NCI-H82 treated with DMSO at 0.1 percent for 48 hours (cell line): Measurements from ENCODE around the gene SERPINA9.
"Not testable (repeated sequence)": the region's sequence is repeated elsewhere in the genome, so short reads cannot be mapped to it uniquely, and the experiment has no call there.

Experiments
- DNase-seq: peaks from one replicate; lab custom pipeline; 2025; ENCODE audit not compliant: unreplicated experiment; lab: John Stamatoyannopoulos, UW

The SERPINA9 gene, protein sequence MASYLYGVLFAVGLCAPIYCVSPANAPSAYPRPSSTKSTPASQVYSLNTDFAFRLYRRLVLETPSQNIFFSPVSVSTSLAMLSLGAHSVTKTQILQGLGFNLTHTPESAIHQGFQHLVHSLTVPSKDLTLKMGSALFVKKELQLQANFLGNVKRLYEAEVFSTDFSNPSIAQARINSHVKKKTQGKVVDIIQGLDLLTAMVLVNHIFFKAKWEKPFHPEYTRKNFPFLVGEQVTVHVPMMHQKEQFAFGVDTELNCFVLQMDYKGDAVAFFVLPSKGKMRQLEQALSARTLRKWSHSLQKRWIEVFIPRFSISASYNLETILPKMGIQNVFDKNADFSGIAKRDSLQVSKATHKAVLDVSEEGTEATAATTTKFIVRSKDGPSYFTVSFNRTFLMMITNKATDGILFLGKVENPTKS

DNA sequence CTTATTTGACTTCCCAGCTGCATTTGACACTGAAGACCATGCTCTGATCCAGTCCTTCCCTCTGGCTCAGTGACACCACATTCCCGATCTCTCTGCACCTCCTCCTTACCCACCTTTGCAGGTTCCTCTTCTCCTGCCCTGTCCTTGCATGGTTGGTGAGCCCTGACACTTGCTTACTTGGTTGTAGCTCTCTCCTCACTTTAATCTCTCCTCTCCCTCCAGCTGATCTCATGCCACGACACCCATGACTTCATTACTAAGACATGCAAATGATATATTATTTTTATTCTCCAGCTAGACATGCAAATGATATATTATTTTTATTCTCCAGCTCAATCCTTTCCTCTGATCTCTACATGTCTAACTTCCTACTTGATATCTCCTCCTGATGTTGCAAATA, at the start of gene SERPINA9:
Gene SERPINA9 (minus strand): TSS at position 175 of the 400 bp plus-strand sequence. CDS start 6,357 bp downstream, outside the sequence.
- DNase-seq = no peak

DNA sequence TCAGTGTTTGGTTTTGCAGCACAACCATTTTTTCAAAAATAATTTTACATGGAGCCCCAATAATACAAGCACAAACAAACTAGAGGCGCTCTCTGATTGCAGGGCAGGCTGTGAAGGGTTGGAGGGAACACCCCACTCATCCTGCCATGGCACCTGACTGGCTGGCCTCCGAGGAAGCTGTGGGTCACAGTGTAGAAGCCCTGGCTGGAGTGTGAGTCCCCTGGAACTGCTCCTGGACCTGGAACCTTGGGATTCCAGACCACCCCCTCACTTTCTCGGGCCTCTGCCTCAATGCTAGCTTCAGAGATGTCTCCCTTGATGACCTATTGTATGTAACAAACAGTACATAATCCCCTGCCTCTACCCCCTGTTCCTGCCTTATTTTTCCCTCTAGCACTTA, 48.1 kb upstream of the SERPINA9 start:
- no peak for DNase-seq

DNA sequence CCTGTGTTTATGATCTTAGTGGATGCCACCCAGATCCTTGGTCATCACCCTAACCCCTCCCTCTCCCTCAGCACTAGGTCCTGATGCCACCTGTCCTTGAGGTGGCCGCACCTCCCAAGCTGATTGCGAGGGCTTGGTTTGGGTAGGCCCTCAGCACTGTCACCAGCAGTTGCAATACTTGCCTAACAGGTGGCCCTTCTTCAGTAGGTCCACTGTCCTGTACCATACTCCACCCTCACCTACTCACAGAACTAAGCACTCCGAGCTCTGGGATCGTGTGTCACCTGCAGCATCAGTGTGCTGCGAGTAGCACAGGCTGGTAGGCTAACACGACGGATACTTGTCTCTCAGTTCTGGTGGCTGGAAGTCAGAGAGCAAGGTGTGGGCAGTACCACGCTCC, 47.3 kb upstream of the SERPINA9 start:
- DNase-seq = no peak

DNA sequence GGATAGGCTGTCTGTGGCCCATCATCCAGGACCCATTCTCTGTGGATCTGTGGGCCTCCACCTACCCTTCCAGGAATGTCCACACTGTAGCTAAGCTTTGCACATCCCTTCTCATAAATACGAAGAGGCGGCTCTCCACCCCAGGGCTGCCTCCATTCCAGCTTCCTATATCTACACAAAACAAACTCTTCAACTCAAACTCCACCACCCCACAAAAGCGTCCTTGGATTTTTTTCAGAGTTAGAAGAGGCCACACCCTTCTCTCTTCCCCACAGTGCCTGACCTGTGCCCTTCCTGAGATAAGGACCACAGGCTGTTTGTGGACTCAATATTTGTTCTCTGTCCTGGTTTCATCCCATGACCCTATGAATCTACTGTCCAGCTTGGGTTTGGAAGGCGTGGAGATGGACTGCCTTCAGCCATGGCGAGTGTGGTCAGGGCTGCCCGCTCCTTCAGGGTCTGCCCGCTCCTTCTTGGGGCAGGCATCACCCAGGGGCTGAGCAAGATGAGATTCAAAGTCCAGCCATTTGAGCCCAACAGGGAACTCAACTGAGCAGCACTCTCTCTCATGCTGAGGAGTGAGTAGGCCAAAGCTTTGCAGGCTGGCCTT, 46.2 kb upstream of the SERPINA9 start:
- no peak for DNase-seq

DNA sequence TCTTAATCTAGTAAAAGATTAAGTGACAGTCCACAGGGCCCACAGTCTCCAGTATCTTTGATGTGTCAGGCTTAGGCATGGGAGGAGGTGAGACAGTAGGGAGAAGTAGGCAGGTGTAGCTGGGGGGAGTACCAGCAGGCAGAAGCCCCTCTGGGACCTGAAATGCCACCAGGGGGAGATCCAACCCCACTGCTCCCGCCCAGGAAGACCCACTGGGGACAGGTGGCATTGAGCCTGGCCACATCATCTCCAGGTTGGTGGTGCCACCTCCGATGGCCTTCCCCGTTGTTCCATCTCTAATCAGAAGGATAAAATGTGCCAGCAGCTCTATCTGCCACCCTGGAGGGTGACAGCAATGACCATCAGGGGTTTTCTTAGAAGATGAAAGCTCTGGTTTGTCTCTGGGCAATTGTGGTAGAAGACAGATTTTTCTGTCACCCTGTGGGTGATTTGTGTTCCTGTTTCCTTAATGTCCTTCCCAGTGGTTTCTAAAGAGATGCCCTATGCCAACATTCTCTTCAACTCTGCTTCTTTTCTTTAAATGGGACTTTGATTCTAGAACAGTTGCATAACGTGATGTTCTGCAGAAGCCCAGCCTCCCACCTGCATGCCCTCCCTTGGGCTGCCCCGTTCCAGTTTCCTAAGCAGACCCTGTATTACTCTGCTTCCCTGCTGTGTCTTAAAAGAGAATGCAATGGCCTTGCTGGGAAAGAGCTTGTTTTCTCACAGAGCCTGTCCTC, 45.5 kb upstream of the SERPINA9 start:
- no peak for DNase-seq

DNA sequence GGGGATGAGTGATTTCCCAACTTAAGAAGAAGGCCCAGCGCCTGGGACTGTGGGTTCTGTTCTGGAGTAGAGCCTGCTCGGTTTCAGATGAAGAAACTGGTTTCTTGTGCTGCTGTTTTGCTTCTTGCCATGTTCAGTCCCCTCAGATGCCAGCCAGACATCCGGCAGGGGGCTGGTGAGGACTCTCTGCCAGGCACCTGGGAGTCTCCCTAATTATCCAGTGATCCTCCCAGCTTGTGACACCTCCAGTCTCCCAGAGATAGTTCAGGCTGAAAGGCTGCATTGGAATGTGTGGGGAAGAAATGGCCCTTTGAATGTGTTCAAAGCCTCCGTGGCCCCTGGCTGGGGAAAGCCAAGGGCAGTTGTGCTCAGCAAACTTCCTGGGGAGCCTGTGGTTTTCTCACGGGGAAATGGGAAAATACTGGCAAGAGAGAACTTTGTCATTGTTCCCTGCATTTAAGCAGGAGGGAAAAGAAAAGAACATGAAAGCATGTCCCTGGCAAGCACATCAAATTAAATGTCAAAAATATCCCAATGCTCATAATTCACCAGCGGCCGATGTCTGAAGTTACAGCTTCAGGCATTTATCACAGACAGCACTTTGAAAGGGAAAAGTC, 41.8 kb upstream of the SERPINA9 start:
- no peak for DNase-seq

DNA sequence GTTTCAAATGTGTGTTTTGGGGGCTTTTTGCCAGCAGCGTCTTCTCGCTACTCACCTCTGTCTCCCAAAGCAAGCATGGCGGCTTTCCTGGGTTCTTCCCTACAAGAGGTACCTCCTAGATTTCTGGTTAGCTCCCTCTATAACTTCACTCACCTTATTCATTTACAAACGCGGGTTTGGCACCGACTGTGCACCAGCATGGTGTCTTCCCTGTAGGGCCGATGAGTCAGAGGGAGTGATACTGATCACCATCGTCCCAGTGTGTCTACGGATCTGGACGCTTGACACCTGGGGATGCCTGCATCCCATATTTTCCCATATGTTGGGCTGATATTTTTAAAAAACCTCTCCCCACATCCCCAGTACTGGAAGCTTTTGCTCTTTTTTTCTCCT, 41.2 kb upstream of the SERPINA9 start:
- DNase-seq = no peak

DNA sequence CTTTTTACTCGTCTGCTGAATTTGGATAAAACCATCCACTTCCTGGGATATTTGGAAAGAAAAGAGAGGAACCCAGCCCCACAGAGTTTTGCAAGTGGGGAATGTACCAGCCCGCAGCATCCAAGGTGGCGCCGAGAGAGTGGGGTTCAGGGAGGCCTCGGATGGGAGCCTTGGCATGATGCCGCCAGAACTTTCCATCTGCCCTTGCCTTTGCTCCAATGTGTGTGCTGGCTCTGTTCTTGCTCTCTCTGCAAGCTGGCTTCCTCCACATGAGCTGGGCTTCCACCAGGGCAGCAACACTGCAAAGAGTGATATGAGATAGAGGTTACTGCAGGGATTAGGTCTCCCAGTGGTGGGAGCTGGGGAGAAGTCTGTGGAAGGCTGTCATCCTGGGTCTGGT, 39.9 kb upstream of the SERPINA9 start:
- DNase-seq = no peak

DNA sequence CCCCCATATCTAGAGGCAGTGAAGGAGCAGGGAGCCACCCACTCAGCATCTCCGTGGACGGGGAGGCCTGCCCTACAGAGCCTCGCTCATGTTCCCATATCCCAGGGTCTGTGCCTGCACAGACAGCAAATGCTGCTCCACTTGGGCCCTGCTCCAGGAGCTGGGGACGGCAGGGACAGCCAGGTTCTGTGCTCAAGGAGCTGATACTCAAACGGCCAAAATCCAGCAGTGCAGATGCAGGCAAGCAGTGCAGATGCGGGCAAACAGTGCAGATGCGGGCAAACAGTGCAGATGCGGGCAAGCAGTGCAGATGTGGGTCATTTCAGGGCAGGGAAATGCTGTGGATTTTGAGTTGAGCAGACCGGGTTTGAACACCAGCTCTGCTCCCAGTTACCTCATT, 39.4 kb upstream of the SERPINA9 start:
- DNase-seq = no peak

DNA sequence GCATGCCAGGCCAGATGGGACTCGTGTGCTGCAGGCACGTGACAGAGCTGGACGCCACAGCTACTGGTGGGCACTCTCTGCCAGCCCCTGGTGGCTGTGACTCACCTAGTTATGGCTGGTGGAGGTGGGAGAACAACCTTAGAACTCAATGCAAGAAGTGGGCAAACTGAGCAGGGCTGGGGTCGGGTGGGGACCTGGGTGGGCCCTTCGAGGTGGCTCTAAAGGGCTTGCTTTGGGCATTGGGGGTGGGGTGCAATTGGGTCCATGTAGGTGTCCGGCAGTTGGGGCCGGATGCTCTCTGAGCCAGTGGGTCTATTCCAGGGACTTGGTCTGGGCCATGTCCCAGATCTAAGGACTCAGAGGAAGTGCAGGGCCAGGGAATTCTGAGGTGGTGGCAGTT, 38.4 kb upstream of the SERPINA9 start:
- no peak for DNase-seq

DNA sequence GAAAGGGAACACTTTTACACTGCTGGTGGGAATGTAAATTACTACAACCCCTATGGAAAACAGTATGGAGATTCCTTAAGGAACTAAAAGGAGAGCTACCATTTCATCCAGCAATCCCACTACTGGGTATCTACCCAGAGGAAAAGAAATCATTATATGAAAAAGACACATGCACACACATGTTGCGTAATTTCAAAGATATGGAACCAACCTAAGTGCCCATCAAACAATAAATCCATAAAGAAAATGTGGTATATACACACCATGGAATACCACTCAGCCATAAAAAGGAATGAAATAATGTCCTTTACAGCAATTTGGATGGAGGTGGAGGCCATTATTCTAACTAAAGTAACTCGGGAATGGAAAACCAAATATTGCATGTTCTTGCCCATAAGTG, 34.5 kb upstream of the SERPINA9 start:
- not testable (repeated sequence) for DNase-seq

DNA sequence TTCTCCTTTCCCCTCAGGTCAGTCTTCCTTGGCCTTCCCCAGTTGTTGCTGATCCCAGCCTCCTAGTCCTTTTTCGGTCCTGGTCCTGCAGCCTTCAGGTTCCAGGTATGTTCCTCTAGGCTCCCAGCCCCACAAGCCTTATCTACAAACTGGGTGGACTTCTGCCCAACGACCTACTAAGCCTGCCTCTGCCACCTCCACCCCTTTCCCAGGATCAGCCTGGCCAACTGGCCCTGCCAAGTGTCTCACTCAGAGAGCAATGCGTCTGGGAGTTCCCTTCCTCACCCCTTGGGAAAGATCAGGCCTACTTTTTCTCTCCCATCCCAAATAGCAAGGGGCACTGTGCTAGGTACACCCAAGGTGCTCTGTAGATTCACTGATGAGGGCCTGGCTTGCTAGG, 33.4 kb upstream of the SERPINA9 start, which contains the start of gene SERPINA12:
Gene SERPINA12 (minus strand): TSS at position 114 of the 400 bp plus-strand sequence. CDS start 11,072 bp downstream, outside the sequence.
- no peak for DNase-seq

DNA sequence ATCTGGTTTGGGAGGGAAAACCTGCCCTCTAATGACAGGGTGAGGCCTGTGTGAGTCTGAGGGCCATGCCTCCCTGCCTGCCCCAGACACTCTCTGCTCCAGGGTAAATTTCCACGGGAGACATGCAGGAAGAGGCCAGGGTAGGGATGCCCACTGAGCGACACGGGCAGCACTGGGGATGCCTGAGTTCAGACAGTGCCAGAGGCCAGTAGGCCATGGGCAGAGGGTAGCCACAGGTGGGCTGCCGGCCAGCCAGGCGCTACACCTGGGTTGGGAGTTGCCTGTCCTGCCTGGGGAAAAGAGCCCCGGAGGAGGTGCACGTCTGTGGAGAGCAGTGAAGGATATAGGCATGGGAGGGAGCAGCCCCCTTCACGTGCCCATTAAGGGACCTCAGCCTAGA, 29.6 kb upstream of the SERPINA9 start:
- no peak for DNase-seq

DNA sequence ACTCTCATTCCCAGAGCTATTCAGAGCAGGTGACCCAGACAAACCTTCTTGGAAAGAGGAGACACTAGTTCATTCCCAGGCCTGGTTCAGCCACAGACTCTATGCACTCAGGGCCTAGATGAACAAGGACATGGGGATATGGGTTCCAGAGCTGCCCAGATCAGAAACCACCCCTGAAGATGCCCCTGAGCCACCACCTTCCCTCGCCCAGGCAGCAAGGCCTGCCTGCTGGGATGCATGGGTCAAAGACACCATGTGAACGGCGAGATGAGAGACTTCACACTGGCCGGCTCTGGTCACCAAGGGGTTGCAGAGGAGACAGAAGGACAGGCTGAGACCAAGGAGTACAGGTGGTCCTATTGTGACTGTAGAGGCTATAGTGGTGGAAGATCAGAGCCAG, 29.2 kb upstream of the SERPINA9 start:
- DNase-seq = no peak

DNA sequence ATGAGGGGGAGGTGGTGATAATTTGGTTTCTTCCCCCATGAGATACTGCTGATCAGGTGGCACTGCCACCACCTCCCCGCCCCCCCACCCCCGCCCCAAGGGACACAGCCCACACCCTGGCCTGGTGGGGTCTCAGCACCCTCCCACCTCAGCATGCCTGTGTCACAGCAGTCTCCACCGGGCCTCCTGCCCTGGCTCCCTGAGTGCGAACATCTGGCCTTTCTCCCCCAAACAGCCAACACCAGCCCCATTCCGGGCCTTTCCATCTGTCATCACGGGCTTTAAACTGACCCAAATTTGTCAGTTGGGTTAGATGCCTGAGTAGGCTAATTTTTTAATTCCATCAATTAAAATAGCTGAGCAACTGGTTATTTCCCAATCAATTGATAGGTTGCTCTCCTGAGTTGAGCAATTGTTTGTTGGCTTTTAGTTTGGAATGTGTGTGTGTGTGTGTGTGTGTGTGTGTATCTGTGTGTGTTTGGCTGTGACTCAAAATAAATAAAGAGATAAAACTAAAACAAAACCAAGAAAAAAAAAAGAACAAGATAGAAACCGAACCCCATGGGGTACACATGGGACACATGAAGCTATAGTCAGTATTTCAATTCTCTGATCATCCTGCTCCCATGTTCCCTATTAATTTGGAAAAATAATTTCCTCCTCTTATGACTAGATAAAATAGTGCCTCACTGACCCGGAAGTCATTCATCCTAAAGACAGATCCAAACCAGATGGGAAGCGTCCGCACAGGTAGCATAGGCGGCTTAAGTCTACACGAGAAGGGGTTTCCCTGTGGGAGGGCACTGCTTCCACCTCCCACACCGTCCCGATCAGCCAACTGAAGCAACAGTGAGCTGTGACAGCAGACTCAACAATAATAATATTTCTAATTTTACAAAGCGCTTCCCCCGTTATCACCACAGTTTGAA, 25.9 kb upstream of the SERPINA9 start:
- no peak for DNase-seq

DNA sequence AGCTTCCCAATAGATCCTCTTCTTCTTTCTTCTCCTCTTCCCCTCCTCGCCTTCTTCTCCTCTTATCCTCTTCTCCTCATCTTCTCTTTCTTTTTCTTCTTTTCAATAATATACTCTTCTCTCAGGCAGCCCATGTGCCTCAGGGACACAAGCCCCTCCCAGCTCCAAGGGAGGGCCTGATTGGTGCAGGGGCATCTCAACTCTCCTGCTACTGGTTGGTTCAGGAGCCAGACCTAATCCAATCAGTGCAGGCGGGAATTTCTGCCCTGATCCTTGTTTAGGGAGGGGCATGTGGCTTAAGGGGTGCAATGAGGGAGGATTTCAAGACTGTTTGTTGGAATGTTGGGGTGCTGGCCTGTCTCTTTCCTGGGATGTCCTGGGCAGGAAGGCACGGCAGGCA, 24.3 kb upstream of the SERPINA9 start:
- no peak for DNase-seq

DNA sequence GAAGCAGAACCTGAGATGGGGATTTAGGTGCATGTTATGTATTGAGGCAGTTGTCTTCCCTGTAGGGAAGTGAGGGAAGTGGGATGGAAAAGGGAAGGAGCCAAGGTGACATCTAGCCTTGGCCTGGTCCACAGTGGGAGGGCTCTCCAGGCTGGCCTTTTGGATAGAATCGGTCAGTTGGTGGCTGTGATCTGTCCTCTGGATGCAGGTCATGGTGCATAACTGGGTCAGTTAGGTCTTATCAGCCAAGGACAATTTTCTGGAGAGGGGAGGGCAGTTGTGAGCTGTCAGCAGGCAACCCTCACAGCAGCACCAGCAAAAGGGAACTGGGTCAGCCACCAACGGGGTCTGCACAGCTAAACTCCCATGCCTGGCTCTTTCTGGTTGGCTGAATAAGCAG, 23.7 kb upstream of the SERPINA9 start:
- DNase-seq = no peak

DNA sequence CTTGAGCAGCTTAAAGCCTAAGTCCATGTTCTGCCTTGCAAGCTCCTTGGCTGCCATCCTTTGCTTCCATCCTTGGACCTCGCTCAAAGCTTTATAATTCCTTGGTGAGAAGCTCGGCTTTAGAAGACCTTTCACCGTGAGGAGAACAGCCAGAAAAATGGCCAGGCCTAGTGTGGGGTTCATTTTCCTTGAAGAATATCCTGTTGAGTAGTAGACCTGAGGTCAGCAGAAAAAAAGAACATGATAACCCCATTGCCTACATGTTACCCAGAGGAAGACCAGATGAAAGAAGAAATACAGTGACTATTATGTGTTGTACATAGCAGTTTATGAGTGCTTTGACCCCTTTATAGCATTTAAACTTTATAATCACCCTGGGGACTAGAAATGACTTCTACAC, 22.2 kb upstream of the SERPINA9 start:
- no peak for DNase-seq

DNA sequence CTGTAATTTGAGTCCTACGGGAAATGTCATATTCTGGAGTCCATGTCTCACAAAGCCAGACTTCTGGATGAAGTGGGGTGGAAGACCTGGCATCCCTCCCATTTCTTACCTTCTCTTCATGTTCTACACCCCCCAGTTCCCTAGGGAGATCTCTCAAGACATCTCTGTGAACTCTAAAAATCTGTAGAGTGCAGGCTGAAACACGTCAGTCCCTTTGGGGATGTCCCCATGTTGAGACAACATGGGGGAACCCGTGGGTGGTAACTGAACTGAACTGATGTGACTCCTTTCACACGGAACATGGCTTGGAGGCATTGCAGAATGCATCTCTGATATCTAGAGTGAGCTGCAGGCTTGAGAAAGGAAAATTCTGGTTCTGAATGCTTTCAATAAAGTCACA, 18.1 kb upstream of the SERPINA9 start:
- DNase-seq = no peak

DNA sequence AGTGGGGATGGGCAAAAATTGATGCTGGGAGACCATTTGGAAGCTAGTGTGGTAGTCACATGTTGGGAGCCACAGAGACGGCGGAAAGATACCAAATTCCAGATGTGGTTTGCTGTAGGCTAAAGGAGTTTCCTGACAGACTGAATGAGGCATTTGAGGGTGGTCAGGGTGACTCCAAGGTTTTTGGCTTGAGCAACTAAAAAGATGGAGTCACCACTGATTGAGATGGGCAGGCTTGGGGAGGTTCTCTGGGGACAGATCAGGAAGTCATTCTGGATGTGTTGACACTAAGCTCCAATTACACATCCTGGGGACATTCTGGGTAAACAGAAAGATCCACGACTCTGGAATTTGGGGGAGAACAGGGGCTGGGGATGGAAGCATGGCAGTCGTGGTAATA, 15.5 kb upstream of the SERPINA9 start:
- DNase-seq = no peak
